OCI-LY7 (cell line): ENCODE data around the gene STX16. TPM values are rescaled to one million over a fixed set of nuclear protein-coding genes. Genes with fewer than 3 reads are reported as not detected.

Experiments
- BruUV-seq: library from RNA; stranded (reverse); fragments of 400-500 nt; replicated peaks from 2 replicates; lab custom pipeline; 2021; lab: Mats Ljungman, UMichigan
- CTCF ChIA-PET: fragments of 300-600 bp; sonication (Branson Sonifier 250); formaldehyde crosslinking; loops from one replicate; lab custom pipeline; 2022; ENCODE audit warnings: antibody characterized with exemption; ENCODE audit not compliant: unreplicated experiment; lab: Charles Lee
- POLR2A ChIA-PET: fragments of 300-600 bp; sonication (Branson Sonifier 250); formaldehyde crosslinking; loops from one replicate; lab custom pipeline; 2022; ENCODE audit warnings: antibody characterized with exemption; lab: Charles Lee
- DNase-seq: peaks from one replicate; pipeline ENCODE4 v3.0.0-alpha.2; 2015; ENCODE audit warnings: low spot score
- H2AFZ ChIP-seq: fragments of 200-600 bp; sonication (generic), shearing (Covaris generic); 2 replicates; pipeline ENCODE4 v1.6.1; 2014; ENCODE audit warnings: mild to moderate bottlenecking, antibody characterized with exemption, low read length, moderate library complexity
- H3K27ac ChIP-seq: fragments of 200-600 bp; sonication (generic); 2 replicates; pipeline ENCODE4 v1.5.1; 2014; ENCODE audit warnings: mixed run types, low read depth, mild to moderate bottlenecking, moderate library complexity, low read length, inconsistent platforms; ENCODE audit not compliant: poor library complexity, severe bottlenecking
- H3K36me3 ChIP-seq: fragments of 200-600 bp; sonication (generic); 2 replicates; pipeline ENCODE4 v1.6.1; 2014; ENCODE audit warnings: mild to moderate bottlenecking, antibody characterized with exemption, low read length, moderate library complexity, mixed read lengths; ENCODE audit not compliant: insufficient read depth
- H3K4me1 ChIP-seq: fragments of 200-600 bp; sonication (generic); 2 replicates; pipeline ENCODE4 v1.5.1; 2014; ENCODE audit warnings: mild to moderate bottlenecking, low read length; ENCODE audit not compliant: insufficient read depth, poor library complexity, severe bottlenecking
- H3K4me2 ChIP-seq: fragments of 200-600 bp; sonication (generic); 2 replicates; pipeline ENCODE4 v1.6.1; 2014; ENCODE audit warnings: mild to moderate bottlenecking, low read length
- H3K4me3 ChIP-seq: fragments of 200-600 bp; sonication (generic); 2 replicates; pipeline ENCODE4 v1.5.1; 2014; ENCODE audit warnings: mild to moderate bottlenecking, low read depth, low read length; ENCODE audit not compliant: poor library complexity, severe bottlenecking
- H3K79me2 ChIP-seq: fragments of 200-600 bp; sonication (generic); 2 replicates; pipeline ENCODE4 v1.6.1; 2016; ENCODE audit warnings: low read depth, mild to moderate bottlenecking, low read length, moderate library complexity, mixed read lengths; ENCODE audit not compliant: insufficient read depth
- H3K9me2 ChIP-seq: fragments of 200-600 bp; sonication (generic); 2 replicates; pipeline ENCODE4 v1.6.1; 2016; ENCODE audit warnings: mild to moderate bottlenecking, low read length, mixed read lengths; ENCODE audit not compliant: insufficient read depth
- H3K9me3 ChIP-seq: fragments of 200-600 bp; sonication (generic); 2 replicates; pipeline ENCODE4 v1.6.1; 2014; ENCODE audit warnings: mild to moderate bottlenecking, mixed run types, low read length, mixed read lengths
- H4K20me1 ChIP-seq: fragments of 200-600 bp; sonication (generic); 2 replicates; pipeline ENCODE4 v1.6.1; 2014; ENCODE audit warnings: mild to moderate bottlenecking, antibody characterized with exemption, low read length, moderate library complexity, mixed read lengths; ENCODE audit not compliant: insufficient read depth
- EZH2phosphoT487 ChIP-seq: fragments of 200-600 bp; sonication (generic); IDR thresholded peaks from 2 replicates; pipeline ENCODE4 v1.6.1; 2018; ENCODE audit warnings: low read depth, borderline replicate concordance, mild to moderate bottlenecking, mixed run types, antibody characterized with exemption, low read length, moderate library complexity, mixed read lengths
- intact Hi-C: fragments of 100-400 bp; cut with micrococcal nuclease; formaldehyde crosslinking; loops from one replicate; pipeline ENCODE4 v1.10.0; 2022; ENCODE audit not compliant: unreplicated experiment
- total RNA-seq, 2 experiments: library from RNA; depleted of rRNA in 1 of 2; stranded (reverse); fragments of >200 nt in 1 of 2; shearing (Covaris generic) in 1 of 2; gene quantifications; 2 replicates each; pipeline ENCODE4 v1.2.3, GENCODE V29; 2014 to 2022
- TF ChIP-seq, protein P1 (sequence below): fragments of 200-600 bp; sonication (generic); conservative IDR thresholded peaks from 2 replicates; pipeline ENCODE4 v1.5.1; 2014; ENCODE audit warnings: mild to moderate bottlenecking, antibody characterized with exemption, low read length, moderate library complexity, mixed read lengths

STX16 gene
- total RNA-seq, 2 experiments from 2014 or later = 48.2 to 89.5 TPM

DNA sequence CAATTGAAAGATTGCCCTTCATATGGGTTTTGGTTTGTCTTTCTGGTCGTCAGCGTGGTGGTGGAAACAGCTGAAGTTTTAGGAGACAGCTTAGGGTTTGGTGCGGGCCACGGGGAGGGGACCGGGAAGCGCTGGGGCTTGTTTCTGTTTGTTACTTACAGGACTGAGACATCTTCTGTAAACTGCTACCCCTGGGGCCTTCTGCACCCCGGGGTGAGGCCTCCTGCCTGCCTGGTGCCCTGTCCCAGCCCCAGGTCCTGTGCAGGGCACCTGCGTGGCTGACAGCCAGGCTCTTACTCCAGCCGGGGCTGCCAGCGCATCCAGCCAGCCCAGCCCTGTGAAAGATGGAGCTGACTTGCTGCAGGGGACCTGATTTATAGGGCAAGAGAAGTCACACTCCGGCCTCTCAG, 64.3 kb downstream of the STX16 start:
- intact Hi-C loops = no loop called here
- Histone ChIP-seq H2AFZ (no peak overlapping the region), H4K20me1 (no peaks in the 10 kb centered on the region), H3K9me3 (no peaks in the 10 kb centered on the region), H3K36me3 (no peaks in the 10 kb centered on the region), H3K9me2 (no peaks in the 10 kb centered on the region), H3K4me3 (no peak overlapping the region), H3K79me2 (no peaks in the 10 kb centered on the region), H3K4me1 (no peaks in the 10 kb centered on the region), H3K4me2 (no peak overlapping the region), H3K27ac (no peak overlapping the region)
- no peak for DNase-seq
- no peak for TF ChIP-seq EZH2phosphoT487
- TF ChIP-seq, protein P1, sequence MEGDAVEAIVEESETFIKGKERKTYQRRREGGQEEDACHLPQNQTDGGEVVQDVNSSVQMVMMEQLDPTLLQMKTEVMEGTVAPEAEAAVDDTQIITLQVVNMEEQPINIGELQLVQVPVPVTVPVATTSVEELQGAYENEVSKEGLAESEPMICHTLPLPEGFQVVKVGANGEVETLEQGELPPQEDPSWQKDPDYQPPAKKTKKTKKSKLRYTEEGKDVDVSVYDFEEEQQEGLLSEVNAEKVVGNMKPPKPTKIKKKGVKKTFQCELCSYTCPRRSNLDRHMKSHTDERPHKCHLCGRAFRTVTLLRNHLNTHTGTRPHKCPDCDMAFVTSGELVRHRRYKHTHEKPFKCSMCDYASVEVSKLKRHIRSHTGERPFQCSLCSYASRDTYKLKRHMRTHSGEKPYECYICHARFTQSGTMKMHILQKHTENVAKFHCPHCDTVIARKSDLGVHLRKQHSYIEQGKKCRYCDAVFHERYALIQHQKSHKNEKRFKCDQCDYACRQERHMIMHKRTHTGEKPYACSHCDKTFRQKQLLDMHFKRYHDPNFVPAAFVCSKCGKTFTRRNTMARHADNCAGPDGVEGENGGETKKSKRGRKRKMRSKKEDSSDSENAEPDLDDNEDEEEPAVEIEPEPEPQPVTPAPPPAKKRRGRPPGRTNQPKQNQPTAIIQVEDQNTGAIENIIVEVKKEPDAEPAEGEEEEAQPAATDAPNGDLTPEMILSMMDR = no peak
- CTCF ChIA-PET = no interaction called here
- no TSS peak for BruUV-seq
- POLR2A ChIA-PET = interaction anchor here (0.8 kb wide), 1 partner anchor 12 kb away, joined by 4 read pairs; no protein-coding TSS in a partner anchor

- Histone ChIP-seq H3K79me2 (no peaks in the 10 kb centered on the region), H3K9me2 (no peaks in the 10 kb centered on the region), H3K9me3 (no peaks in the 10 kb centered on the region), H3K27ac (no peak overlapping the region), H4K20me1 (no peaks in the 10 kb centered on the region), H3K36me3 (no peaks in the 10 kb centered on the region), H3K4me3 (no peak overlapping the region), H2AFZ (no peak overlapping the region), H3K4me1 (no peaks in the 10 kb centered on the region), H3K4me2 (no peak overlapping the region)
- POLR2A ChIA-PET = no interaction called here
- CTCF ChIA-PET = no interaction called here
- no TSS peak for BruUV-seq
- intact Hi-C loops = no loop called here
- no peak for DNase-seq
- TF ChIP-seq, protein P1 = no peak
- no peak for TF ChIP-seq EZH2phosphoT487
These were observed 64.9 kb downstream of the STX16 start for GRCh38 chr20:58715801-58716475.
